NK-92 treated with Interleukin-12 subunit alpha and Interleukin-12 subunit beta, amount 100 ng/mL, for 24 hours (cell line): ENCODE measurements around the gene IRX3.

Source experiments
- DNase-seq: peaks from one replicate; lab custom pipeline; 2025; lab: John Stamatoyannopoulos, UW

The IRX3 gene

DNA sequence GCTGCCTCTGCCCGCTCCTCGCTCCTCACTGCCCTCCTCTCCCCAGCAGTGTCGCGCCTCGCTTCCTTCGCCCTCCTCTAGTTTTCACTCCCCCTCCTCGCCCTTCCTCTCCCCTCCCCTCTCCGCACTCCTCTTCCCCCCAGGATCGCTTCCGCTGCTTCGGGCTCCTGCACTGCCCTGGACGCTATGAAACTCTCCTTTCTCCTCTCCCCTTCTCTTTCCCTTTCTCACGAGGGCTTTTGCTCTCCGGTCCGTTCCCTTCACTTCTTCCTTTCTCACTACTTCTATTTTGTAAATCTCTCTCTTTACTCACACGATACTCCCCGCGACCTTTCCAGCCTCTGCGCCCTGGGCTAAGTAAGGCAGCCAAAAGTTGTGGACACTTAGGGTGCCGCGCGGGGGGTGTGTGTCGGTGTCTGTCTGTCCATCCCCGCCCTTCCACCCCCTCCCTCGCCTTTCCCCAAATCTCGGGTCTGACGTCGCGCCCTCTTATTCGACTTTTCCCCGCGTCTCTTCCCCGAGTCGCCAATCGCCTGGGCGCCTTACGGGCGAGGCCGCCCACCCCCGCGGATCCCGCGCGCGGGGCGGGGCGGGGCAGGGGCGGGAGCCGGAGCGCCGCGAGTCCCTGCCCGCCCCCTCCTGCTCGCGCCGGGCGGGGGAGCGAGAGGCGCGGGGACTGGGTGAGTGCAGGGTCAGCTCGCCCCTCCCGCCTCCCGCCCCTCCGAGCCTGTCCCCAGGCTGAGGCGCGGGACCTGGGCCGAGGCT is at the start of gene IRX3:
Gene IRX3, minus strand, starts transcription at position 422 of the 765 bp plus-strand sequence. CDS start 737 bp downstream, outside the sequence.
- DNase-seq = no peak

DNA sequence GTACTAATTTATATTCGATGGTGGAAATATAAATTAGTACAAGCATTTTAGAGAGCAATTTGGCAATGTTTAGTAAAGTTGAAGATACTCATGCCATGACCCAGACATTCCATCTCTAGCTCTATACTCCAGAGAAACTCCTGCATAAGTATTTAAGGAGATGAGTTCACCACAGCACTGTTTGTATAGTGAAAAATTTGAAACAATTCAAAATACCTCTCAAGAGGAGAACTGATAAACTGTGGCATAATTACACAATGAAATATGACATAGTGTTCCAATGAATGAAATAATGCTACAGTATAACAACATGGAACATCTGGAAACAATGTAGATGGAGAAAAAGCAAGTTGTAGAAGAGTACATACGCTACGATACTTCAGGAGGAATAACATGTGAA is 48.6 kb upstream of the IRX3 start:
- no peak for DNase-seq

DNA sequence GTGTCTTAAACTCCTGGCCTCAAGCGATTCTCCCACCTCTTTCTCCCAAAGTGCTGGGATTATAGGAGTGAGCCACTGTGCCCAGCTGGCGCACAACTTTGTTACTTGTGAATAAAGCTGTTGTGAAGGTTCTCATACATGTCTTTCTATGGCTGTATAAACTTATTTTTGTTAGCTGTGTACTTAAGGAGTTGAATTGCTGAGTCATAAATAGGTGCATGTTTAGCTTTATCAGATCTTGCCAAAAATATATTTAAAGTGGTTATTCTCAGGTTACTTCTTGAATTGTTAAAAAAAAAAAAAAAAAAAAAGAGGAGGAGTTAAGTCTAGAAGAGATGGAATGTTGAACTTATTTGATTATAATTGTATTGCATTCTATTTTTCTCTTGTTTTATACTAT is 47.6 kb upstream of the IRX3 start:
- DNase-seq = no peak

DNA sequence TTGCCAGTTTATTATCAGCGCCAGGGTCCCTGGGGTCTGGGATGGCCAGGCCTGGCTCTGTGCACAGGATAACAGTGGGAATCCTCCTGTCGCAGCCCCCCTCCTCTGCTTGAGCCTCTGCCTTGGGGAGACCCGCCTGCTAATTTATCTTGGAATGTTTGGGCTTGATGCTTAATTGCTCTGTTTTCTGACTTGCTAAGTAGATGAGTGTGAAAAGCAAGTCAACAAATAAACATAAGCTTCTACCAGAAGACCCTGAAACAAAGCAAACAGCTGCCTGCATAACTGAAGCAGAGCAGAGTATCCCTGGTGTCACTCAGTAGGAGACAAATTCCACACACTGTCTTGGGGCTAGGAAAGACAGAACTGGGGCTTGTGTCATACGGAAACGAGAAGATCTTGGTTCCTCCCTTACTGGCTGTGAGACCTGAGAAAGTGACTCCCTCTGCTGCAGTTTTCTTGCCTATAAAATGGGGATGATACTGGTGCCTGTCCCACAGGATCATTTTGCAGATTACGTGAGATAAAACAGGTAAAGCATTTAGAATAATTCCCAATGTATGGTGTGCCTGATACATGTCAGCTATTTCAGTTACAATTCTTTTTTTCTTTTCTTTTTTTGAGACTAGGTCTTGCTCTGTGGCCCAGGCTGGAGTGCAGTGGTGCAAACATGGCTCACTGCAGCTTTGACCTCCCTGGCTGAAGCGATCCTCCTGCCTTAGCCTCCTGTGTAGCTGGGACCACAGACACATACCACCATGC is 44.8 kb upstream of the IRX3 start:
- no peak for DNase-seq

DNA sequence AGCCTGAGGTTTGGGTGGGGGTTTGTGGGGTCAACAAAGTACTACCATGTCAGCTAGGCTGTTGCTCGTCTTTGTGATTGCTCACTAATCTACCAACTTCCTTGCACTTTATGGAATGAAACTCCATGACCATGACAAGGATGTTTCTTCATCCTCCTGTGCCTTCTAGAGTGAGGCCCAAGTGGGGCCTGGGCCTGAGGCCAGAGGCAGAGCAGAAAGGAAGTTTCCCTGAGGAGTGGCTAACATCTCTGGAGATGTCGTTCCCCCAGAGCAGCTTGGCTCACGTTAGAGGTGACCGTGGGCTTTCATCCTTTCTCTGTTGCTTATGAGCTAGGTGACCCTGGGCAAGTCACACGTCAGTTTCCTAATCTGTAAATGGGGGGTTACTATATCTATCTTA is 41.0 kb upstream of the IRX3 start:
- DNase-seq = no peak

DNA sequence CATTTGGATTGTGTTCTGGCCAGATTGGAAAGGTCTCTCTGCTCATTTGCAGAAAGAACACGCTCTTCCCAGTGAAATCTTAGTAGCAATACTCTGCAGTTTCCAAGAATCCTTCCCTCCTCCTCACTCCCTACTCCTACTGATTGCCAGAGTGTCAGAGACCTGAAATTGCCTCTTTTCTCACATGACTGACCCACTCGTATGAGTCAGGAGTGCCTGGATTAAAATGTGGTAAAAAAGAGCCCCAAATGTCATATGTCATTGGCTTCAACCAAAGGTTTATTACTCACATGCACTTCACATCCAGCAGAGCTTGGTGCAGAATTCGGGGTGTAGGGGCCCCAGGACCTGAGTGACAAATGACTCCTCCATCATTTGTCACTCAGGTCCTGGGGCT is 39.7 kb upstream of the IRX3 start:
- DNase-seq = no peak

DNA sequence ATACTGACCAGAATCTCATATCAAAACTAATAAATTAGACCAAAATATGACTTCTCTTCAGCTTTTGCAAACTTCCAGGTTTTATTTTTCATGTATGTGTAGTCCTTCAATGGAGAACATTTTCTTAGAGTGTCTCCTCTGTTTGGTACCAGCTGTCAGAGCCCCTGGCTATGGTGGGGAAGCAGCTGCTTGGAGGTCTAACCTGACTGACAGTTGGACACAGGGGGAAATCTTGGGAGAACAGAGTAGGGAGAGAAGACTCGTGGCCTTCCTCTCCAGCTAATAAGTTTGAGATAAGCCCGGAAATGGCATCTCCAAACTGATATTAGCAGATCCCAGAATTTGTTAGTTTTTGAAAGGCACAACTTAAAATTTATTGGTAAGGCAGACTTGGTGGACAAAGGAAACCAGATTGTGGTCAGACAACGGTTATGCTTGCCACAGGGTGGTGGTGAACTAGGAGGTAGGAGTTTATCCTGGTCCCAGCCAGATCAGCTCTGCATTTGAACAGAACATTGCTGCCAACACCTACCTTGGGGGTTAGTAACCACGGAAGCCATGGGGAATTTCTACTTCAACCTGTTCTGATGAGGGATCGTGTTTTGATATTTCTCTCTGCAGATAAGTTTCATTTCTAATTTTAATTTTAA is 39.2 kb upstream of the IRX3 start:
- DNase-seq = no peak

DNA sequence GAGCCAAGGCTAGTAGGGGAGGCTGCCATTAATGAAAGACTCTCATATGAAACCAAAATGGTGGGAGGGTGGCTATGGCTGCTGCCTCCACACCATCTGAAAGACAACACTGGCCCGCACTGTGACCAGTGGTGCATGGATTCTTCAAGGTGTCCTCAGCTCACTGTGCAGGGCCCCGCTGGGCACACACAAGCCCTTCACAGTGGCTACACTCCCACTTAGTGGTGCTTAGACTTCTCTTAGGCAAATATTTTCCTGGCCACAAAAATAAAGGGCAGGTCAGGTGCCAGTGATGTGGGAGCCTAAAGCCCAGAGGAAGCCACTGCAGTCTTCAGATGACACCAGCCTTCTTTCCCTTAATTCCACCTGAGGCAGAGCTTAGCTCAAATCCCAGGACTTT is 38.1 kb upstream of the IRX3 start:
- no peak for DNase-seq

DNA sequence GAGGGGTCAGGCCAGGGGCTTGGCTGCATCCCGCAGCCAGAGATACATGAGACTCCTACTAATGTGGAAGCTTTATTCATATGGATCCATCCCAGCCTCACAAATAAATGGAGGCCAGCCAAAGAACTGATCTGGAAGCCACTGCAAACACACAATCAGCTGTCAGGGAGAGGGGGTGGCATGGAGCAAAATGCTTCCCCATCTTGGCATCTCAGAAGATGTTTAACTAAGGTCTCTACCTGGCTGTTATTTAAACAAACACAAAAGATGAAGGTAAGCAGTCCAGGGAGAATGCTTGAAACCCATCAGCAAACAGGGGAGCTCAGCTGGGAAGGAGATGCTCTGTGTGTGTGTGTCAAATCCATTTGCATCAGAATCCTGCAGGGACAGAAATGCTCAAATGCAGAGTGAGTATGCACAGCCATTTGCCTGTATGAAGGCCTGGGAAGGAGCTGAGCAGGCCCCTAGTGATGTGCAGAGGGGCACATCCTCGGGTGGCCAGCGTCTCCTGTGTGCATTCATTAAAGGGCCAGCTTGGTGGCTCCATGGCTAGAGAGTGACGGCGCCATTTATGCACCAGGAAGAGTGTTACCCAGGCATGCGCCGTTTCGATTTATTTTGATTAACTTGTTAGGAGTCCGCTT is 34.2 kb upstream of the IRX3 start:
- no peak for DNase-seq

DNA sequence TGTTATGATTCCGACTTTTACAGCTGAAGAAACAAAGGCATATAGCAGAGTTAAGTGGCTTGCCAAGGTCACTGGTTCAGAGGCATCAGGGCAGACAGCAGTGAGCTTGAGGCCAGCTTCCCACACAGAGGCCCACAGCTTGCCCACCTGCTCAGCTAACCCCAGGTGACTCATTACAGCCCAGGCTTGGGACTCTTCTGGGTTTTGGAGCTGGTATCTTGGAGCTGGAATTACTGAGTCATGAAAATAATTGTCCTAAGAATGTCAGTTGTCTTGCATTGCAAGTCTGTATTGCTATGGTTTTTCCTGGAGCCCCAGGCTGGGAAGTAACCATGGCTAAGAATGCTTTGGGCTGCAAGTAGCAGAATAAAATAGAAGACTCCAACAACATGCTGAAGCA is 32.4 kb upstream of the IRX3 start:
- DNase-seq = no peak

DNA sequence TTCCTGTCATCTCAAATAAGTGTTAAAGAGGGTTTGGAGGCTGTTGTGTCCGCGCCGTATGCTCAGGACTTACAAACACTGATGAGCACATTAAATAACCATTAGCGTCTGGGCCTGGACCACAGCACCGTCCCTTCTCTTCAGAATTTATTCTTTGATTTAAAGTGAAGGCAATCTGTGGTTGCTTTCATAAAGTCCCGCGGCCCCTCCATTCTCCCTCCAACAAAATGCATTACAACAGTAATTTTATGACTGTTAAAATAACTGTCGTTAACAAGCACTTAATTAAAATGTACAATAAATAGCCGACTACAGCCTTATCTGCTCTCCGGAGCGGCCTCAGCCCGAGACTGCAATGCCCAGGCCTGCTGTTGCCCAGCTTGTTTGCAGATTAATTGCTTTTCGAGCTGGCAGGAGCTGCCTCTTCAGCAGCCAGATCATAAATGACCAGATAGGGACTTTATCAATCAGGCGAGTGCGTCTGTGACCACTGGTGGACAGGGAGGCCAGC is 30.6 kb upstream of the IRX3 start:
- DNase-seq = no peak

DNA sequence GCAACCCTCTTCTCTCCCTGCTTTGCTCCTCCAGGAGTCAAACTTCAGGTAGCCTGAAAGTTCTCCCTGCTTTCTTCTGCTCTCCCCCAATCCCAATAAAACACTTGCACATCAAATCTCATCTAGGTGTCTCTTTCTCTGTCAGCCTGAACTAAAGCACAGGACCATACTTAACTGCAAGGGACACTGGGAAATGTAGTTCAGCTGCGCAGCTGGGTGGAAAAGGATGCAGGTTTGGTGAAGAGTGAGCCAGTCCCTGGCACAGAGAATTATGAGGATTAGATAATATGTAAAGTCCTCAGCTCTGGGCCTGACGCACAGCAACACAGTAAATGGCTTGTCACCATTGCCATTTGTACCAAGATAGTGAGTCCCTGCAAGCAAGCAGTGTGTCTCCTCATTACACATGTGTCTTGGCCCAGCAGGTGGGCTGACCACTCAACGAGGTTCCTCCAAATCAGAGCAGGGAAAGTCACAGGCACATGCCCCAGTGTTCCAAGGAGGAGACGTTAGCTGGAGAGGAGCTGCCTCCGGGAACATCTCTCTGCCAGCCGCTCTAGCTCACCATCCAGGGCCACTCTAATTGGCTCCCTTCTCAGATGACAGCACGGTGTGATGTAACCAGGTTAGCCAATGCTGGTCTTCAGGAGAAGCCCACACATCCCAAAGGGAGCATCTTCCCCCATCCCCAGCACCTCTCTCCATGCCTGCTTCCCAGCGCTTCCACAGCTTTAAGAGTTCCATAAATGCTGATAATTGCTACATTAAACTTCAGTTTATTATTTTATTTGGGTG is 29.7 kb upstream of the IRX3 start:
- no peak for DNase-seq

DNA sequence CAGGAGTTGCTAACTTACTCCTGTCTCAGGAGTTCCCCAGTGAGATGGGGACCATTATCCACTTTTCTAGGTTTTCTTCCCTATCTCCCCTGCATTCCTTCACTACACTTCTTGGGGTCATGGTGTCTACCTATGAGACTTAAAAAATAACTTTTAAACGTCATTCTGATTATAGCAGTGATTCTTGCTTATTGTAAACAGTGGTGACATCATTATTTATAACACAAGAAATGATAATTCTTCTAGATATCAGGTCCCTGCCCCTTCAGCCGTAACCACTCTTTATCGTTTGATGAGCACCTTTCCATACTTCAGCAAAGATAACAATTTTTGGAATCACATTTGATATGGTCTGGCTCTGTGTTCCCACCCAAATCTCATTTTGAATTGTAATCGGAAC is 27.2 kb upstream of the IRX3 start:
- DNase-seq = no peak

DNA sequence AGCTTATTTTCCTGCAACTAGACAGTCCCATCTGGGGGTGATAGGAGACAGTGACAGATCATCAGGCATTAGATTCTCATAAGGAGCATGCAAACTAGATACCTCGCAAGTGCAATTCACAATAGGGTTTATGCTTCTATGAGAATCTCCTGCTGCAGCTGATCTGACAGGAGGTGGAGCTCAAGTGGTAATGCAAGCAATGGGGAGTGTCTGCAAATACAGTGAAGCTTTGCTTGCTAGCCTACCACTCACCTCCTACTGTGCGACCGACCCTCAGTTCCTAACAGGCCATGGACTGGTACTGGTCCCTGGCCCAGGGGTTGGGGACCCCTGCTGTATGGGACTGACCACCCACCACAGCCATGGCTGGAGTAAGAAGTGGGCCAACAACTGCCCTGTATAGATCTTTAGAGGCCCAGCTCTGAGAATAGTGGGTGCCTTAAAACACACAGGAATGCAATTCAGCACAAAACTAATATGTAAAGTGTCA is 26.0 kb upstream of the IRX3 start:
- no peak for DNase-seq

DNA sequence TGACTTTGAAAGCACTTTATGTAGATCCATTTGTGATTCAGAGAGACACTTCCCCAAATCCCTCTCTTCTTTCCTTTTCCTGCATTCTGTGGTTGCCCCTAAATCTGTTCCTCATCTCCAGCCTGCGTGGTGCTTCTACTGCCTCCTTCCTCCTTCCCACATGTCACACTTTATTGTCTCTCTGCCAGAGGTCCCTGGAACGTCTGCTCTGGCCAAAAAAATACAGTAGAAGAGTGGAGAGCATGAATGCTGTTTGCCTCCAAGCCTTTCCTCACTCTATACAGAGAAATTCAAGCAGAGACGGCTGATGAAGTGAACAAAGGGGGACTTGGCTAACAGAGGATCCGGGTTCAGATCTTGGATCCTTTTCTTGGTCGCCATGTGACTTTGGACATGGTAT is 22.8 kb upstream of the IRX3 start:
- DNase-seq = no peak

DNA sequence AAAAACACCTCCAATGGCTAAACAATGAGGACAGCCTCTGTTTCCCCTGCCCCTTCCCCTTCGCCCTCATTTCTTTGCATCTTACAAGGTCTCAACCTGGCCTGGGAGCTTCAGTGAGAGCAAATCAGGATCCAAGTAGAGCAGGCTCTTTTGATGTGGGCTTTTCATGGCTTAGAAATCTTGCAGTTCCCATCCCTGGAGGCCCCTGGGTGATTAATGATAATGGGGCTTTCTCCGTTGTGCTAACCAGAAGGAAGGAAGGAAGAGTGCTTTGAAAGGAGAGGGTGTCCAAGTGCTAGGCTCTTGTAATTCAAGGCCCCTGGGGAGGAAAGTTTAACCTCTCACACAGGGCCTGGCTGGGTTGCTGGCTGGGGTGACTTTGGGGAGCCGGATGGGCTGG is 18.5 kb upstream of the IRX3 start:
- DNase-seq = no peak

DNA sequence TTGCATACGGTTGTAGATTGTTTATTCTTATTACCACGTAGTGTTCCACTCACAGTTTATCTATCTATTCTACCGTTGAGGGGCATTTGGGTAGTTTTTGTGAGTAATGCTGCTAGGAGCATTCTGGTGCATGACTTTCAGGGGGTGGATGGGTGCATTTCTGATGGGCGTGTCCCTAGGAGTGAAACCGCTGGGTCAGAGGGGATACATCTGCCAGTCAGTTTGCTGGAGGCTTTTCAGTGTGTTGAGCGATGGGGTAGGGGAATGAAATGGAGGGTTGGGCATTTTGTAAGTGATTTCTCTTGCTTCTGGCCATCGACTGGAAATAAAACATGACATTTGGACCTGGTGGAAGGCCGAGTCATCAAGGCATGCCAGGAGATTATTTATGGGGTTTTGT is 17.0 kb upstream of the IRX3 start:
- no peak for DNase-seq

DNA sequence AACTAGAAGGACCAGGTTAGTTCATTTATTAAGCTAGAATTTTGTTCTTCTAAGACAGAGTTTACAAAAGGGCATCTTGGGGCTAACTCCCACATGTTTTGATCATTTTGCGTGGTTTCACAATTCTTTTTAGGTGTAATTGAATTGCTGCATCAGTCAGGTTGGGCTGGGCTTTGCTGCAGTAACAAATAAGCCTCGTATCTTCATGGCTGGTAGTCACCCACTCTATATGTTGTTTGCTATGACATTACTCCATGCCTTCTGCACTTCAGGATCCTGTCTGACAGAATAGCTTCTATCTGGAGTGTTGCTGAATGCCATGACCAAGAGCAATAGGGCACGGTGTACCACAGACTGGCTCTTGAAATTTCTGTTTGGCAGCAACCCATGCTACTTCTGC is 10.6 kb upstream of the IRX3 start:
- DNase-seq = no peak

DNA sequence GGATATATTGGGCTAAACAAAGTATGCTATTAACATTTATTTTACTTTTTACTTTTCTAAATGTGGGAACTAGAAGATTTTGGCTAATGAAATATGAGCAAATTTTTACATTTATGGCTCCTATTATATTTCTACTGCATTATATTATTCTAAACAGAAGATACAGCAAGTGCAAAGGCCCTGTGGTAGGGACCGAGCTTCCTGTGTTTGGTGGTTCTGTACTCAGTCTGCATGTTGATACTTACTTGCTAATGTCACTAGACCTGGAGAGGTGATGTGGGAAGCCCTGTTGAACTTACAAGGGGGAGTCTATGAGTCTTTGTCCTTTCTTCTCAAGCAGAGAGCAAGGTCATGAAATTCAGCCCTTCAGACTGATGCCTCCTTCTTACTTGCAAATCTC is 10.0 kb upstream of the IRX3 start:
- no peak for DNase-seq

DNA sequence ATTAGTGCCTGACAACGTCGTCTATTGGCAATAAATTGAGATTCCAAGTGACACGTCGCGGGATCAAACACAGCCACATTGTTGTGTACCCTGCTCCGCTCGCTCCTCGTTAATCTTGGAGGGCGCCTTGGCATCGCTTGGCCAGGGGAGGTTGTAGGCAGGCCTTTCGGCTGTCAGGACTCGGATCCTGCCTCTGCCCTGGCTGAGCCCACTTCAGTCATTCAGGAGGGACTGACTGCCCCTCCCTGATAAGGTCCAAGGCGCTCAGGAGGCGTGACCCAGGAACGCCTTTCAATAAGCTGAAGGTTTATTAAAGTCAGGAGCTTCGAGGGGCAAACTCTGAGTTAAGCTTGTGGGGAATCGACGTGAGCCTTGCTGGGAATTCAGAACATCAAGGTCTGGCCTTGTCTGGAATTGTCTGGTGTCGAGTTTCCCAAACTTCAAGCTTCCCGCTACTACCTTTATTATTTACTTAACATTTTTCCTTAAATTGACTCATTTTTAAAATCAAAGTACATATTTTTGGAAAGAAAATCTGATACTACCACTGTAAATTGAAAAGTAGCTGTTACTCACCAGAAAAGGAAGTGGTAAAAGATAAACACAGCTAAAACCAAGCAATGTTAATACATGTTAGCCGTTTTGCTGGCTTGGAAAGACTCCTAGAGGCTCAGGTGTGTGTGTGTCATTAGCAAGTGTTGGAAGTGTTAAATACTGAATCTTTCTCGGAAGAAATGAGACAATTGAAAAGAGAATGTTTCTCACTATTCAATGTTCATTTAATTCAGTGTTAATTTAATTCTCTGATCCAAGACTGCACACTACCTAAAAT is 5.3 kb upstream of the IRX3 start:
- DNase-seq = no peak
